Common myeloid progenitor, CD34-positive (primary cell): Measurements from ENCODE around the gene CCR4.

Experiments used
- CTCF ChIA-PET: fragments of 350-600 bp; sonication (Branson Sonifier 250); formaldehyde crosslinking; loops from one replicate; lab custom pipeline; 2021; ENCODE audit warnings: antibody characterized with exemption; lab: Charles Lee
- POLR2A ChIA-PET: fragments of 350-600 bp; sonication (Branson Sonifier 250); formaldehyde crosslinking; loops from one replicate; lab custom pipeline; 2021; ENCODE audit warnings: antibody characterized with exemption; lab: Charles Lee
- DNase-seq, 3 donors: peaks; one replicate each; pipeline versions ENCODE4 v3.0.0 to v3.0.0-alpha.2; 2013
- H3K27ac ChIP-seq, 2 experiments: 1 replicate in 1 of 2; 2 replicates in 1 of 2; pipeline ENCODE4 v1.7.0; 2013; ENCODE audit warnings: inconsistent platforms in 2 of 2, low read length in 2 of 2, mild to moderate bottlenecking in 2 of 2, low read depth in 1 of 2, moderate library complexity in 1 of 2; ENCODE audit not compliant: severe bottlenecking in 2 of 2, insufficient read depth in 1 of 2, poor library complexity in 1 of 2
- H3K27me3 ChIP-seq, 5 experiments: replicated peaks in 2 of 5; 1 replicate in 3 of 5; 2 replicates in 2 of 5; pipeline versions ENCODE4 v1.6.1 to v1.7.0; 2013; ENCODE audit warnings: low read length in 4 of 5, mild to moderate bottlenecking in 2 of 5, moderate library complexity in 2 of 5, inconsistent platforms in 1 of 5; ENCODE audit not compliant: insufficient read depth in 5 of 5, control insufficient read depth in 4 of 5
- H3K36me3 ChIP-seq, 4 experiments: 1 replicate in 2 of 4; 2 replicates in 2 of 4; pipeline versions ENCODE4 v1.6.1 to v1.7.0; 2013; ENCODE audit warnings: low read length in 3 of 4, control low read depth in 1 of 4, mild to moderate bottlenecking in 1 of 4; ENCODE audit not compliant: control insufficient read depth in 4 of 4, insufficient read depth in 4 of 4
- H3K4me1 ChIP-seq, 4 experiments: 1 replicate in 3 of 4; 2 replicates in 1 of 4; pipeline versions ENCODE4 v1.6.1 to v1.7.1; 2013; ENCODE audit warnings: low read length in 3 of 4, mild to moderate bottlenecking in 3 of 4, control low read depth in 1 of 4, inconsistent platforms in 1 of 4, moderate library complexity in 1 of 4; ENCODE audit not compliant: control insufficient read depth in 4 of 4, insufficient read depth in 4 of 4; ENCODE audit errors: control extremely low read depth in 1 of 4
- H3K4me3 ChIP-seq, 7 experiments: 1 replicate in 4 of 7; 2 replicates in 3 of 7; pipeline versions ENCODE4 v1.5.1 to v1.7.0; 2013; ENCODE audit warnings: mild to moderate bottlenecking in 7 of 7, low read length in 6 of 7, moderate library complexity in 6 of 7, inconsistent platforms in 2 of 7, low read depth in 2 of 7, control low read depth in 1 of 7; ENCODE audit not compliant: insufficient read depth in 4 of 7, control insufficient read depth in 1 of 7; ENCODE audit errors: extremely low read depth in 1 of 7
- H3K9me3 ChIP-seq, 5 experiments: 1 replicate in 4 of 5; 2 replicates in 1 of 5; pipeline versions ENCODE4 v1.6.1 to v1.7.1; 2013; ENCODE audit warnings: low read length in 4 of 5, mild to moderate bottlenecking in 2 of 5, inconsistent platforms in 1 of 5, low read depth in 1 of 5, moderate library complexity in 1 of 5; ENCODE audit not compliant: control insufficient read depth in 4 of 5, insufficient read depth in 2 of 5; ENCODE audit errors: control extremely low read depth in 1 of 5
- WGBS: methylation state at CpG from one replicate; pipeline ENCODE4 v1.1.5; 2013; ENCODE audit not compliant: insufficient coverage; 5-methylcytosine and 5-hydroxymethylcytosine counted together

Gene CCR4

DNA sequence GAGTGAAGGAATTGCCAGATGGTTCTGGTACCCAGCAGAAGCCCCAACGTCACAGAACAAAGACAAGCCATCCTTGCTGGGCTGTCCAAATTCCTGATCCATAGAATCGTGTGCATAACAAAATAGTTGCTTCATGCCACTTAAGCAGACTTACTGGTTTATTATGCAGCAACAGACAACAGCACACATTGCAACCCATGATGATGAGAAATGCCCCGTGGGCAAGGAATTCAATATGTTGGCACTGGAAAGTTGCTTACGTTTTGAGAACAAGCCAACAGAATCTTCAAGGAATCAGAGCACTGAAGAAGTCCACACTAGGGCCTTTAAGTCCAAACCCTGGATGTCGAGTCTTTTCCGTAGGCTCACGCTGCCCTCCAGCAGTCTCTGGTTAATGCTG is 40.3 kb downstream of the CCR4 start:
- H3K4me3 ChIP-seq: no peak overlapping the region
- ChIA-PET POLR2A (no interaction called here), CTCF (no interaction called here)
- H3K36me3 ChIP-seq: peaks cover 1 to 5% (median 3%) of the 10 kb centered on the region in 4 experiments
- no peak overlapping the region for H3K27ac ChIP-seq
- peaks cover 0 to 3% (median 0%) of the 10 kb centered on the region in 4 experiments for H3K4me1 ChIP-seq
- WGBS: 96% methylated on average over 3 of the region's 7 CpGs
- H3K27me3 ChIP-seq: no peaks in the 10 kb centered on the region
- DNase-seq: no peak
- H3K9me3 ChIP-seq: no peaks in the 10 kb centered on the region

GRCh38 chr3:32992310-32992686 is 40.9 kb downstream of the CCR4 start:
- Histone ChIP-seq H3K36me3 (peaks cover 5 to 10% (median 7%) of the 10 kb centered on the region in 4 experiments), H3K4me1 (peaks cover 0 to 3% (median 0%) of the 10 kb centered on the region in 4 experiments), H3K27me3 (no peaks in the 10 kb centered on the region), H3K27ac (no peak overlapping the region), H3K9me3 (no peaks in the 10 kb centered on the region), H3K4me3 (no peak overlapping the region)
- WGBS: 100% methylated on average over 3 of the region's 3 CpGs
- POLR2A ChIA-PET: no interaction called here
- CTCF ChIA-PET: interaction anchor here (0.6 kb wide), 1 partner anchor 65 kb away, joined by 3 read pairs; no protein-coding TSS in a partner anchor
- DNase-seq: no peak

- H3K9me3 ChIP-seq: no peaks in the 10 kb centered on the region
- H3K27ac ChIP-seq: no peak overlapping the region
- H3K36me3 ChIP-seq: peaks cover 6 to 16% (median 13%) of the 10 kb centered on the region in 4 experiments
- ChIA-PET CTCF (no interaction called here), POLR2A (no interaction called here)
- peaks cover 0 to 3% (median 0%) of the 10 kb centered on the region in 4 experiments for H3K4me1 ChIP-seq
- no peaks in the 10 kb centered on the region for H3K27me3 ChIP-seq
- WGBS: 100% methylated on average over 2 of the region's 5 CpGs
- DNase-seq: no peak
- no peak overlapping the region for H3K4me3 ChIP-seq
Observed at GRCh38 chr3:32994045-32994444, 42.6 kb downstream of the CCR4 start.

DNA sequence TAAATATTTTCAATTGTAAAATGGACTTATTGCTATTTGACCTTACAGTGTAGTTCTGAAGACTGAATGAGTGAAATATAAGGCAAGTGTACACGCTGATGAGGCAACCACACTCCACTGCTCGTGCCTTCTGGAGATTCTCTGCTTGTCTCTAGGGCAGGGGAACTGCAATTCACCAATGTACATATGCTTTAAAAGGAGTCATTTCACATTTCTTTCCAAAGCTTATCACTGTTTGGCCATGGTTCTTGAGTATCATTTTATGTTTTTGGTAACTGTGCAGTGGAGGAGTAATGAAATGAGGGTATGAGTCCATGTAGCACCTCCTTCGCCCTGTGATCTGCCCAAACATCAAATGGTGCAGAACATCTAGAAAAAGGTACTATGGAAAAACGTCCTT is 43.7 kb downstream of the CCR4 start:
- H3K4me3 ChIP-seq: no peak overlapping the region
- peaks cover 6 to 20% (median 16%) of the 10 kb centered on the region in 4 experiments for H3K36me3 ChIP-seq
- H3K9me3 ChIP-seq: no peaks in the 10 kb centered on the region
- H3K27ac ChIP-seq: no peak overlapping the region
- H3K27me3 ChIP-seq: no peaks in the 10 kb centered on the region
- ChIA-PET CTCF (interaction anchor here (1.1 kb wide), 1 partner anchor 9 kb away, joined by 3 read pairs; no protein-coding TSS in a partner anchor), POLR2A (no interaction called here)
- 100% methylated on average over 1 of the region's 4 CpGs for WGBS
- peaks cover 0 to 3% (median 0%) of the 10 kb centered on the region in 4 experiments for H3K4me1 ChIP-seq
- DNase-seq: no peak

DNA sequence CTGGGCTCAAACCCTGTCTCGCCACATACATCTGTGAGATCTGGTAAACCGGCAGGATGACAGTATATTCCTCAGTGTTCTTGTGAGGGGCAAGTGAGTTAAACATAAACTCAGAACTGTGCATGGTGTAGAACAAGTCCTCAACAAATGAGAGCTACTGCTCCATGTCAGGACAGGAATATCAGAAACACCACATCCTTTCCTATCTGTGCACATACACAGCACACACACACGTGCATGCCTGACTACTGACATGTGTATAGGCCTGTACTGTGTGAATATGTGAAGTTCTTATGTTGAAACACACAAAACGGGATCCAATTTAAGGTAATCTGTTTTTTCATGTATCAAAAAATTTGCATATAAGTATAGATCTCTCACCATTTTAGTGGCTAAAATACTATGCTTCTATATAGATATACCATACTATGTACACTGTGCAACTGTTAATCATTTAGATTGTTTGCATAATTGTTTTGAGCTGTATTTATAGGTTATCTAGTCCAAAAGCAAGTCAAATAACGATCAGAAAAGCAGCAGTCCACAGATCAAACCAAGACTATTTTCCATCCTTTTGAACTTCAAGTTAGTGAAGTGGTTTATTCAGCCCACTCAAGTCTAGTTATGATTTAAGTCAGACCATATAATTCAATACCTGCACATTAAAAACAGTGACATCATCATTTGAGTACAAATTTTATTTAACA is 44.8 kb downstream of the CCR4 start:
- Histone ChIP-seq H3K27ac (no peak overlapping the region), H3K4me1 (peaks cover 0 to 3% (median 0%) of the 10 kb centered on the region in 4 experiments), H3K27me3 (no peaks in the 10 kb centered on the region), H3K9me3 (no peaks in the 10 kb centered on the region), H3K36me3 (peaks cover 6 to 22% (median 17%) of the 10 kb centered on the region in 4 experiments), H3K4me3 (no peak overlapping the region)
- CTCF ChIA-PET: interaction anchor here (1.1 kb wide), 2 partner anchors 10 to 76 kb away, joined by 3 read pairs; no protein-coding TSS in a partner anchor
- DNase-seq: no peak
- WGBS: 100% methylated on average over 2 of the region's 5 CpGs
- POLR2A ChIA-PET: no interaction called here

GRCh38 chr3:32996755-32997091 is 45.3 kb downstream of the CCR4 start:
- Histone ChIP-seq H3K27ac (no peak overlapping the region), H3K36me3 (peaks cover 6 to 26% (median 18%) of the 10 kb centered on the region in 4 experiments), H3K27me3 (no peaks in the 10 kb centered on the region), H3K4me3 (no peak overlapping the region), H3K9me3 (no peaks in the 10 kb centered on the region), H3K4me1 (peaks cover 0 to 3% (median 0%) of the 10 kb centered on the region in 4 experiments)
- DNase-seq: no peak
- ChIA-PET CTCF (interaction anchor here (1.1 kb wide), 1 partner anchor 75 kb away, joined by 3 read pairs; no protein-coding TSS in a partner anchor), POLR2A (no interaction called here)
- WGBS: 100% methylated on average over 1 of the region's 2 CpGs
